GM19035 (cell line): ENCODE results near the gene WDR17.

ENCODE experiments used
- ATAC-seq: cut with Tn5 transposase; IDR thresholded peaks from one replicate; pipeline ENCODE4 v1.9.1; 2021; ENCODE audit not compliant: unreplicated experiment

Gene WDR17

GRCh38 chr4:176084769-176085168 lies 19.1 kb downstream of the WDR17 start:
- ATAC-seq = no peak

DNA sequence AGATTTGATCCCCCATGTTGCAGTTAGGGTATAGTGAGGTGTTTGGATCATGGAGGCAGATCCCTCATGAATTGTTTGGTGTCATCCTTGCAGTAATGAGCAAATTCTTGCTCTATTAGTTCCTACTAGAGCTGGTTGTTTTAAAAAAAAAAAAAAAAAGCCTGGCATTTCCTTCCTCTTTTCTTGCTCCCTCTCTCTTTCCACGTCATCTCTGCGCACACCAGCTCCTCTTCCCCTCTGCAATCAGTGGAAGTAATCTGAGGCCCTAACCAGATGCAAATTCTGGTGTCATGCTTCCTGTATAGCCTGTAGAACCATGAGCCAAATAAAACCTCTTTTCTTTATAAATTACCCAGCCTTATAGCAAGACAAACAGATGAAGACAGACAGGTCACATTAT lies 24.5 kb downstream of the WDR17 start:
- no peak for ATAC-seq

- ATAC-seq = no peak
Observed at GRCh38 chr4:176099314-176099713, 33.7 kb downstream of the WDR17 start.

DNA sequence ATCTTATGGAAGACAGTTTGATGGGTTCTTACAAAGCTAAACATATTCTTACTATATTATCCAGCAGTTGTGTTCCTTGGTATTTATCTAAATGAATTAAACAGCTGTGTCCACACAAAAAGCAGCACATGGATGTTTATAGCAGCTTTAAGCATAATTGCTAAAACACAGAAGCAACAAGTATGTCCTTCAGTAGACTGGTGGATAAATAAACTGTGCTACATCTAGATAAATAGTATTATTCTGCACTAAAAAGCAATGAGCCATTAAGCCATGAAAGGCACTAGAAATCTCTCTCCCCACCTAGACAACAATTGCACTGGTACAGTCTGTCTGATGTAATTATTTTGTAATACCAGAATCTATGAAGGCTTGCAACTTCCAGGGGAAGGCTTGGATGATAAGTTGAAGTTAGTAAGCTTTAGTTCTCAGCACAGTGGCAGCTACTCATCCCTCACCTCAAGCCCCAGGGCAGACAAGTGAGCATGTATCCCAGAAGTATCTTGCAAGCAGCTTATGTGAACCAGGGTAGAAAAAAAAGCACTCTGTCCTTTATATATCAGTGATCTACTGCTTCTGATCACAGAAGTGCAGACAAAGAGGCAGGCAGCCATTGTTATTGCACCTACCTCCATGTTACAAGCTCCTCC lies 36.9 kb downstream of the WDR17 start:
- no peak for ATAC-seq

DNA sequence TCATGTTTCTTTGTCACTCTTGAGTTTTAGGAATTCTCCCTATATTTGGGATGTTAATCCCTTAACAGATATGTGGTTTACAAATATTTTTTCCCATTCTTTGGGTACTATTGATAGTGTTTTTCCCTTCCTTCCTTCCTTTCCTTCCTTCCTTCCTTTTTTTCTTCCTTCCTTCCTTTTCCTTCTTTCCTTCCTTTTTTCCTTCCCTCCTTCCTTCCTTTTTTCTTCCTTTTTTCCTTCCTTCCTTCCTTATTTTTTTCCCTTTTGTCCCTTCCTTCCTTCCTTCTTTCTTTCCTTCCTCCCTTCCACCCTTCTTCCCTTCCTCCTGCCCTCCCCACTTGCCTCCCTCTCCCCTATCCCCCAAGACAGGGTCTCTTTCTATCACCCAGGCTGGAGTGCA lies 42.1 kb downstream of the WDR17 start:
- no peak for ATAC-seq

DNA sequence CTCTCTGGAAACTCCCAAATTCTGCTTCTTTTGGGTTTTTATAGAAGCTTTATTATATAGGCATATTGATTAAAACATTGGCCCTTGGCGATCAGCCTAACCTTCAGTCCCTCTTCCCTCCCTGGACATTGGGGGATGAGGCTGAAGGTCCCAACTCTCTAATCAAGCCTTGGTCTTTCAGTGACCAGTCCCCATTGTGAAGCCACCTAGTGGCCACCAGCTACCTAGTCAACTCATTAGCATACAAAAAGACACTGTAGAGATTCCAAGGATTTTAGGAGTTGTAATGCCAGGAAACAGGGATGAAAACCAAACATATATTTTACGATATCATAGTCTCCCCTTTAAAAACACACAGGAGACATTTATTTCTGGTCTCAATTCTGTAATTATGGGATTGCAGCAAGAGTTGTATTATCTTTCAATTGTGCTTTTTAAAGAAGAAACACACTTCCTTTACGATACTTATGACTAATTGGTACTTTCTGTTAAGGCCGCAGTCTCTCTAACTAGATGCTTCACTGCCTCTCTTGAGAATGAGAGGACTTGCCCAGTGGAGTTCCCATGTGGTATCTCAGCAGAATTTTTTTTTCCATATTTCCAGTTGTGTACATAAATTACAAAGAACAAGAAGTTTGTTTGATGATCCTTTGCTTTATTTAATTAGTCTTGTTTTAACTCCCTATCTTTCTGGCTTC lies 58.2 kb downstream of the WDR17 start:
- peak; percentile 100 for ATAC-seq

DNA sequence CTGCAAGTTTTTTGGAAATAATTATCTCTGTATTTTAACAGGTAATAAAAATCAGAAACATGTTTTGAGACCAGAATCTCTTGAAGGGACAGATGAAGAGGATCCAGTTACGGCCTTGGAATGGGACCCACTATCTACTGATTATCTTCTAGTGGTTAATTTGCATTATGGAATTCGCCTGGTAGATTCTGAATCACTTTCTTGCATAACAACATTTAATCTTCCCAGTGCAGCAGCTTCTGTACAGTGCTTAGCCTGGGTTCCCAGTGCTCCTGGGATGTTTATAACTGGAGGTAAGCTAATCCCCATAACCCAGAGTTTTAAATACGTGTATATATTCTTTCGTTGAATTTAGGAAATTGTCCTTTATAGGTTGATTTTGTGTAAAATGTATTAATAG lies 59.4 kb downstream of the WDR17 start:
- no peak for ATAC-seq

- ATAC-seq = no peak
Observed at GRCh38 chr4:176134670-176135069, 69.0 kb downstream of the WDR17 start.

- ATAC-seq = no peak
Observed at GRCh38 chr4:176137631-176138030, 72.0 kb downstream of the WDR17 start.

DNA sequence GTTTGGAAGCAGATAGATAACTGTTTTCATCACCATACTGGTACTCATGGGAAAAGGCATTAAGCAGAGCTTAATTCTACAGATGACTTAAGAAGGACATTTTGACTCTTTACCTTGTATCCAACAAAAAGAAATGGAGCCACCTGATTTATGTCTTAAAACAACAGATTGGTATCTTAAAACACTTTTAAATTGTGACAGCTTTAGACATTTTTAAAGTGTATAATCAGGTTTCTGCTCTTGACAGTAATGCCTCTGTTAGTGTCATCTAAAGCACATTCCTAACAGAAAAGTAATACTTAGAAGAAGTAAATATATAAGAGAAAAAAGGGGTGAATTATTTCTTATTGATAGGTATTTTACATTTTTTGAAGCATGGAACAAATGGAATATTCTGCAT lies 73.9 kb downstream of the WDR17 start:
- ATAC-seq = no peak

GRCh38 chr4:176142253-176142652 lies 76.6 kb downstream of the WDR17 start:
- ATAC-seq = no peak

- ATAC-seq = no peak
Observed at GRCh38 chr4:176149680-176150355, 84.2 kb downstream of the WDR17 start.

DNA sequence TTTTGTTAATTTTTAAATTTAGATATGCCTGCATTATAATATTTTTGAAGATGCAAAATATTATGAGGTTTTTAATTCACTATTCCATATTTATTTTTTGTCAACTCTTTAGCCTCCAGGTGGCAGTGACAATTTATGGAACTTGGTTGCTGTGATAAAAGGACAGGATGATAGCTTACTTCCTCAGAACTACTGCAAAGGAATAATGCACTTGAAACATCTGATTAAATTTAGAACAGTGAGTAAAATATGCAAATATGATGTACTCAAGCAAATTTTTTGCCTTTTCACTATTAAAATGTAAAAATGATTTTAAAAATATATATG lies 84.7 kb downstream of the WDR17 start:
- no peak for ATAC-seq

DNA sequence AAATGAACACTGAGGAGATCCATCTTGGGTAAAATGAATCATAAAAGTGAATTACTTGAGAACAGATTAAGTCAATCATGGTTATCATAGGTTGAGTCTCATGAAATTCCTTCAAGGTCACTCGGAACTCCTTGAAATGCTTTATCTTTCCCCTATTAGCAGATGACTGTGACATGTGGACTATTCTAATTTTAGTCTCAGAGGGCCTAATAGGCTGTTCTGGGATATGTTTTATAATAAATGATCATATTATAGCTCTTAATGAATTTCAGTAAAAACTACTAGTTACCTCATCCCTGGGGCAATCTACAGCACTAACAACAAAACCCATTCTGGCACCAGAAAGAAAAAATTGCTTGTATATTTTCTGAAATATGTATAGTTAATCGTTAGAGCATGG lies 85.1 kb downstream of the WDR17 start:
- no peak for ATAC-seq

DNA sequence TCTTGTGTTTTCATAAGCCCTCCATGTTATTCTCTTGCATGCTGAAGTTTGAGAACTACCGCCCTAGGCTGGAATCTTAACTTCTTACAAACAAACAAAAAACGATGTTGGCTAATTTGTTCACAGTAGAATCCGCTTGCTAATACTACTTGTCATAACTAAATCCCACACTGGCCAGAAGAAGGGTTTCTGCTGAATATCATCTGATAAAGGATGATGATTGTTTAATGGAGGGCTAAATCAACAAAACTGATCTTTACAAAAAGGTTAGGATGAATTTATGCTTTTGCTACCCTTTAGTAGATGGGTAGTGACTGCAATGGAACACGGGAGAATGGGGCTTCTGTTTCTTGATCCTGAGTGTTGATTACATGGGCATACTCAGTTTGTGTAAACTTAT lies 87.5 kb downstream of the WDR17 start:
- no peak for ATAC-seq

DNA sequence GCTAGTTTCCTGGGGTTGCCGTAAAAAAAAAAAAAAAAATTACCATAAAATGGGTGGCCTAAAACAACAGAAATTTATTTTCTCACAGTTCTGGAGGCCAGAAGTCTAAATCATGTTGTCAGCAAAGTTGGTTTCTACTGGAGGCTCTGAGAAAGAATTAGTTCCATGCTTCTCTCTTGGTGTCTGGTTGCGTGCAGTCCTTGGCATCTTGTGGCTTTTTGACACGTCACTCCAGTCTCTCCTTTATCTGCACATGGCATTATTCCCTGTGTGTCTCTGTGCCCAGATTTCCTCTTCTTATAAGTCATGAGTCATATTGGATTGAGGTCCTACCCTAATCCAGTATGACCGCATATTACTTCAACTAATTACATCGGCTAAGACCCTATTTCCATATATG lies 91.0 kb downstream of the WDR17 start:
- ATAC-seq = no peak

DNA sequence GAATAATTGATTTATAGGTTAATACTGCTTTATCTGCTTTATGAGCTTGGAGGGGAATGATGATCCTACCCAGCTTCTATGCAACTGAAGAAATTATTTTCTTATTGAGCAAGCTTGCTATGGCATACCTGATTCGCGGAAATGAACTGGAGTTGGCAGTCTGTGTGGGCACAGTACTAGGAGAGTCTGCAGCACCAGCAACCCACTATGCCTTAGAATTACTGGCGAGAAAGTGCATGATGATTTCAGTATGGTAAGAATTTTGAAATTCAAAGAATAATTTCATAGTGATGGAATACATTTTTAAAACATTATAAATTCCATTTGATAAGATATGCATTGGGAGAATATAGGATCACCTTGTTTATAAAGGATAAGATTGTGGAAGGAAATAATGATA lies 97.4 kb downstream of the WDR17 start:
- no peak for ATAC-seq

DNA sequence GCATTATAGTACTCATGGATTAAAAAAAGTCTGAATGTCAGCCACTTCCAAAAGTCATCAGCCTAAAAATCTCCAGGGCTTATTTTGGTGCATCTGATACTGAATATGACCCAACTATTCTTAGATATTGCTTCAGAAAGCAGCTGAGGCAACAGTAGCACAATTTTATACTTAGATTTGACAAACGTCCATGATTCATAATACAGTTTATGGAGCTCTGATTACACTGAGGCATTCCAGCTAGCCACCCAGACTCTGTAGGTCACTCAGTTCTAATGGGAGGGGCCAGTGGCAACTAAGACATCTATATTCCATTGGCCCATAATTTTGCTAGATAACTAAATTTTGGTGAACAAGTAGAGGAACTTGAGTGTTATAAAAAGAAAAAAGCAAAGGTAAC lies 119.4 kb downstream of the WDR17 start:
- no peak for ATAC-seq

- no peak for ATAC-seq
Observed at GRCh38 chr4:176186067-176186466, 120.4 kb downstream of the WDR17 start.

DNA sequence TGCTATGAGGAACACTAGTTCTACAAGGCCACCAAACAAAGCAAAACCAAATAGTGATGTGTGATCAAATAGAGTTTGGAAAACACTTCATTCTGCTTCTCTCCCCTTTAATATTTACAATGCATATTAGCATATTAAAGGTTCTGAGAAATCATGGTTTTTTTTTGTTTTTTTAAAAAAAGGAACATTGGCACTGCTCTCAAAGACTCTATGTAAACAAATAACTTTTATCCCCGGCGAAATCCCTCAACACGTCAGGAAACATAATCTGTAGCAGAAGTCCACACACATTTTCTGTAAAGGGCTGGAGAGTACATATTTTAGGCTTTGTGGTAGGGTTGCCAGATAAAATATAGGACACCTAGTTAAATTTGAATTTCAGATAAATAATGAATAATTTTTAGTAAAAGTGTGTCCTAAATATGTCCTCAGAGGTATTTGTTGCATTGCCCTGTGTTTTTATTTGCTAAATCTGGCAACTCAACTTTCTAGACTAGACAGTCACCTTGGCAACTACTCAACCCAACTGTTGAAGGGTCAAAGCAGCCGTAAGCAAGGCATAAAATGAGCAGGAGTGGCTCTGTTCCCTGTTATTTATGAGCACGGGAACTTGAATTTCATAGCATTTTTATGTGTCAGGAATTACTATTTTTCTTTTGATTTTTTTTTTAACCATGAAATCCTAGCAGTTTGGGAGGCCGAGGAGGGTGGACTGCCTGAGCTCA lies 121.2 kb downstream of the WDR17 start:
- no peak for ATAC-seq

DNA sequence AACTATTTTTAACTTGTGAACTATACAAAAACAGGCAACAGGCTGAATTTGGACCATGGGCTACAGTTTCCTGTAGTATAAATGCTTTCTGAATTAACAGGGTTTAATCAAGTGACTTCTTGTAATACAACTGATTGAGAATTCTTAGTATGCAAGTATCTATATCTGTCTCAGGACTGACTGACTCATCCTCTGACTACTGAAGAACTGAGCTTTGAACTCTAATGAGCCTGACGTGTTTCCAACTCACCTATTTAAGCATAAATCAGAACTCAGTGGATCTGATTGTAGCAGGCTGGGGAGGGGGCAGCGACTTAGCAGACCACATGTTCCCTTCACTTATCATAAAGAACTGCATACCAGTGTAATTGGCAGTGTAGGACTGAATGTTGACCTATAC lies 122.0 kb downstream of the WDR17 start:
- no peak for ATAC-seq

DNA sequence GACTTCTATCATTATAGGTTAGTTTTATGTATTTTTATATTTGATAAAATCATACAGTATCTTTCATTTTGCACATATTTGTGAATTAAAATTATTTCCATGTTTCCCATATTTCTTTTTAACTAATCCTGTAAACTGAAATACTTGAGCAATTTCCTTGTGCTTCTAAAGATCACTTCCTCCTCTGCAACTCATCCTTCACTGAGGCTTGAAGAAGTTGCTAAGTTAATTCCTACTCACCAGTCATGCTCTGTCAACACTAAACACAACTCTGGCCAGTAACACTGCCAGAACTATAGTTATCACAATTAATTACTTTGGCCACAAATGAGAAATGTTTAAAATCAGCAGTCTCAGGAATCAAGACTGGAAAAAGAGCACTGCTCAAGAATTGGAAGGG lies 123.0 kb downstream of the WDR17 start:
- ATAC-seq = no peak
